Measurements from ENCODE around the gene DNAI7.
A peak's percentile ranks its signal among the peaks of the same experiment; 100 is the strongest.

The DNAI7 gene

GRCh38 chr12:25184132-25184531 is 10.8 kb downstream of the DNAI7 start:
- DNase-seq (ENCODE audit: low spot score): no peak

GRCh38 chr12:25182765-25183164 is 12.2 kb downstream of the DNAI7 start:
- no peak for DNase-seq (ENCODE audit: low spot score)

- DNase-seq (ENCODE audit: low spot score): no peak
These were observed 32.1 kb downstream of the DNAI7 start for GRCh38 chr12:25162866-25163265.

GRCh38 chr12:25156061-25156460 is 38.9 kb downstream of the DNAI7 start:
- no peak for DNase-seq (ENCODE audit: low spot score)

- DNase-seq (ENCODE audit: low spot score): peak; percentile 55
These were observed 39.9 kb downstream of the DNAI7 start for GRCh38 chr12:25155022-25155576.

- no peak for DNase-seq (ENCODE audit: low spot score)
These were observed 42.9 kb downstream of the DNAI7 start for GRCh38 chr12:25152055-25152454.

GRCh38 chr12:25151476-25151875 is 43.5 kb downstream of the DNAI7 start:
- DNase-seq (ENCODE audit: low spot score): no peak

GRCh38 chr12:25146686-25147085 is 48.3 kb downstream of the DNAI7 start:
- DNase-seq (ENCODE audit: low spot score): no peak

- no peak for DNase-seq (ENCODE audit: low spot score)
These were observed 59.3 kb downstream of the DNAI7 start for GRCh38 chr12:25135531-25136154.

GRCh38 chr12:25131270-25131669 is 63.7 kb downstream of the DNAI7 start:
- no peak for DNase-seq (ENCODE audit: low spot score)

GRCh38 chr12:25130741-25131188 is 64.2 kb downstream of the DNAI7 start:
- DNase-seq (ENCODE audit: low spot score): peak; percentile 35

GRCh38 chr12:25126746-25127145 is 68.2 kb downstream of the DNAI7 start:
- no peak for DNase-seq (ENCODE audit: low spot score)

- no peak for DNase-seq (ENCODE audit: low spot score)
These were observed 68.9 kb downstream of the DNAI7 start for GRCh38 chr12:25126101-25126500.

GRCh38 chr12:25124493-25124892 is 70.5 kb downstream of the DNAI7 start:
- DNase-seq (ENCODE audit: low spot score): no peak

- DNase-seq (ENCODE audit: low spot score): no peak
These were observed 71.8 kb downstream of the DNAI7 start for GRCh38 chr12:25123126-25123525.

GRCh38 chr12:25121916-25122315 is 73.0 kb downstream of the DNAI7 start:
- no peak for DNase-seq (ENCODE audit: low spot score)

GRCh38 chr12:25121110-25121509 is 73.8 kb downstream of the DNAI7 start:
- no peak for DNase-seq (ENCODE audit: low spot score)

GRCh38 chr12:25119020-25119419 is 75.9 kb downstream of the DNAI7 start:
- DNase-seq (ENCODE audit: low spot score): no peak

- no peak for DNase-seq (ENCODE audit: low spot score)
These were observed 79.3 kb downstream of the DNAI7 start for GRCh38 chr12:25115677-25116076.

- DNase-seq (ENCODE audit: low spot score): no peak
These were observed 81.3 kb downstream of the DNAI7 start for GRCh38 chr12:25113651-25114050.

- DNase-seq (ENCODE audit: low spot score): no peak
These were observed 84.7 kb downstream of the DNAI7 start for GRCh38 chr12:25110260-25110659.

- peak; percentile 10 for DNase-seq (ENCODE audit: low spot score)
These were observed 87.0 kb downstream of the DNAI7 start for GRCh38 chr12:25107920-25108319.

GRCh38 chr12:25106818-25107217 is 88.1 kb downstream of the DNAI7 start:
- no peak for DNase-seq (ENCODE audit: low spot score)

- DNase-seq (ENCODE audit: low spot score): no peak
These were observed 92.6 kb downstream of the DNAI7 start for GRCh38 chr12:25102402-25102801.

Data from activated CD4-positive, alpha-beta T cell treated with anti-CD3 and anti-CD28 coated beads, Interleukin-2, Interleukin-4, amounts not matched to agents 100 ng/mL and 50 ng/mL, durations not matched to agents 16 hours and 8 hours (primary cell).